NCI-H187 (cell line): Measurements from ENCODE around the gene PARP1.
"Not testable (repeated sequence)": the region's sequence is repeated elsewhere in the genome, so short reads cannot be mapped to it uniquely, and the experiment has no call there.

Experiments
- DNase-seq, 2 experiments: peaks; one replicate each; lab custom pipeline; 2025; lab: John Stamatoyannopoulos, UW

Gene PARP1

GRCh38 chr1:226407497-226408284, at the start of gene PARP1:
Gene PARP1, minus strand, starts transcription at chr1:226408093. Its CDS starts 164 bp downstream, at chr1:226407929.
- DNase-seq, result peak; percentile 29 to 58

GRCh38 chr1:226457307-226457712, 49.4 kb upstream of the PARP1 start:
- no peak for DNase-seq

DNA sequence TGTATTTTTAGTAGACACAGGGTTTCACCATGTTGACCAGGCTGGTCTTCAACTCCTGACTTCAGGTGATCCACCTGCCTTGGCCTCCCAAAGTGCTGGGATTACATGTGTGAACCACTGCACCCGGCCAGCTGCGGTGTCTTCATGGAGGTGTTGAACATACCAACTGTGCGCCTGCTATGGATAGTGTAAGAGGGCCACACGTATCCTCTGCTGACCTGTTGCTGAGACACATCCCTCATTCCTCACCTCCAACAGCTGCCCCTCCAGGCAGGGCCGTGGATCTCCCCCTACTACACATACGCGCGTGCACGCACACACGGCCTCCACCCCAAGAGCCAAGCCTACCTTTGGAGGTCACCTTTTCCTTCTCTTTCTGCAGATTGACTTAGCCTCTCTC, 48.0 kb upstream of the PARP1 start:
- no peak for DNase-seq

- no peak for DNase-seq
Observed at GRCh38 chr1:226454349-226454748, 46.5 kb upstream of the PARP1 start.

GRCh38 chr1:226453015-226453704, 45.3 kb upstream of the PARP1 start:
- DNase-seq, result no peak

GRCh38 chr1:226450688-226451087, 42.8 kb upstream of the PARP1 start:
- no peak for DNase-seq

GRCh38 chr1:226449823-226450222, 41.9 kb upstream of the PARP1 start:
- no peak for DNase-seq

GRCh38 chr1:226447932-226448665, 40.2 kb upstream of the PARP1 start:
- DNase-seq, result no peak

GRCh38 chr1:226446094-226446493, 38.2 kb upstream of the PARP1 start:
- no peak for DNase-seq

DNA sequence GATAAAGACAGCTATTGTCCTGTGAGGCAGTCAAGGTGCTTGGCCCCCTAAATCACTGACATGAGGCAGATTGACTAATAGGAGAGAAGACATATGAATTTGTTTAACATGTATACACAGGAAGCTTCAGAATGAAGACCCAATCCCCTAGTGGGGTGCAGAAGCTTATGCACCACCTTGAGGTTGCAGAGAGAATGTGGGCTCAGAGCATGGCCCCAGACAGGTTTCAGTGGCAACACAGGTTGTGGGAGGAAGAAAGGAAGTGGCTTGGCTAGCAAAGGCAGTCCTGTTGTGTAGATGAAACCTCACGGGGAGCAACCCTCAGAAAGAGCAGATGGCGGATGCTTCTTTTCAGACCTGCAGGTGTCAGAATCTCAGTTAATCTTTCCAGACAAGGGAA, 37.0 kb upstream of the PARP1 start:
- no peak for DNase-seq

DNA sequence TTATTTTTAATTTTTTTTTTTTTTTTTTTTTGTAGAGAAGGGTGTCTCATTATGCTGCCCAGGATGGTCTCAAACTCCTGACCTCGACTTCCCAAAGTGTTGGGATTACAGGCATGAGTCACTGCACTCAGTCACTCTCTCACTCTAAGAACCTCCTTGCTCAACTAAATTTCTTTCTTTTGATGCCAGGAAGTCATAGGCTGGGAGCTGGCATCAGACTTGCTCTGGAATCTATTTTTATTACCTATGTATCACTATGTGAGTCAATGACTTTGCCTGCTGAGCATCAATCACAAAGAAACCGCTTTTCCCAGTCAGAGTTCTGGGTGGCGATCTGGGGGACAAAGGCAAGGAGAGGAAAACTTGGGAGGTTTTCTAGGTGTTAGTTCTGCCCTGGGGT, 35.5 kb upstream of the PARP1 start:
- no peak for DNase-seq

DNA sequence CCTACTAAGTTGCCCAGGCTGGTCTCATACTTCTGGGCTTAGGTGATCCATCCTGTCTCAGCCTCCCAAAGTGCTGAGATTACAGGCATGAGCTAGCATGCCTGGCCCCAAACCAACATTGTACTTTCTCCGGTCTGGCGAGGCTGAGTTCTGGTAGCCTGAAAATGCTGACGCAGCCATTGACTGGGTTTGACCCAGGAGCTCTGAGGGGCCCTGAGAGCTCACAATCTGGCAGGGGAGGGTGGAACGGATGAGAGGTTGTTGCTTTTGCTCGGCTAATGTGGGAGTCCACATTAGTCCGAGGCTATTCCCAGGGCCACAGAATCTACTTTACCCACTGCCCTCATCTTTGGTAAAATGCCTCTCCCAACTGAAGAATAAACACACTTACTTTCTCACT, 35.1 kb upstream of the PARP1 start:
- no peak for DNase-seq

DNA sequence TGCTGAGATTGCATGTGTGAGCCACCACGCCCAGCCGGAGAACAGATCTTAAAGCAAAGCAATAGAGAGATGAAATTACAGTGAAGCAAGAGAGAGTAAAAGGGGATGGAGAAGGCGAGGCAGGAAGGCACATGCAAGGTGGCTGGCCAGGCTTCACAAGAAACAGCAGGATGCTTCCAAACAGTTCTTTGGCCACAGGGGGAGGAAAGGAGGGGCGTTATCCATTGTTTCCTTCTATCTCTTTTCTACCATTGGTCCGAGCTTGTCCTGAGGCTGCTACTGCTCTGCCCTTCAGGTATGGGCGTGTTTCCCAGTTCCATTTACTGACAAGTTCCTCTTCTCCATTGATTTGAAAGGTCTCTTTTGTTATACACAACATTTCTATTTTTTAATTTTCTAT, 33.7 kb upstream of the PARP1 start:
- no peak for DNase-seq

DNA sequence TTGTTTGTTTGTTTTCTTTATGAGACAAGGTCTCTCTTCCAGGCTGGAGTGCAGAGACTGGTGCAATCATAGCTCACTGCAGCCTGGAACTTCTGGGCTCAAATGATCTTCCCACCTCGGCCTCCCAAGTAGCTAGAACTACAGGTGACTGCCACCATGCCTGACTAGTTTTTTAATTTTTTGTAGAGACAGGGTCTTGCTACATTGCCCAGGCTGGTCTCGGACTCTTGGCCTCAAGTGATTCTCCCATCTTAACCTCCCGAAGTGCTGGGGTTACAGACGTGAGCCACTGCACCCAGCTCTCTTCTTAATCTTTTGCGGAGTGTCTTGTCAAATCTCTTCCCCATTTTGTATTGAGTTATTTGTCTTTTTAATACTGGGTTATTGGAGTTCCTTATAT, 32.6 kb upstream of the PARP1 start:
- no peak for DNase-seq

DNA sequence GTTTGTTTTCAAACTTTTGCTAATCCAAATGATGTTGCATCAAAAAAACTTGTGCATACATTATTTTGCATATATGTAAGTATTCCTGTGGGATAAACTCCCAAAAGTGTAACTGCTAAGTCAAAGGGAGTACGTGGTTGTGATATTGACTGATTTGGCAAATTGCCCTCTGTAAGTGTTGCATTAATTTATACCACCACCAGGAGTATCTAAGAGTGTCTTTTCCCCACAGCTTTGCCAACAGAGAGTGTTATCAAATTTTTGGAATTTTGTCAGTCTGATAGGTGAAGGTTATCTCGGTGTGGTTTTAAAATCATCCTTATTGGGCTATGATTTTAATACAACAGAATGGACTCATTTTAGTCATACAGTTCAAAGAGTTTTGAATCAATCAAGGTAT, 30.1 kb upstream of the PARP1 start:
- no peak for DNase-seq

DNA sequence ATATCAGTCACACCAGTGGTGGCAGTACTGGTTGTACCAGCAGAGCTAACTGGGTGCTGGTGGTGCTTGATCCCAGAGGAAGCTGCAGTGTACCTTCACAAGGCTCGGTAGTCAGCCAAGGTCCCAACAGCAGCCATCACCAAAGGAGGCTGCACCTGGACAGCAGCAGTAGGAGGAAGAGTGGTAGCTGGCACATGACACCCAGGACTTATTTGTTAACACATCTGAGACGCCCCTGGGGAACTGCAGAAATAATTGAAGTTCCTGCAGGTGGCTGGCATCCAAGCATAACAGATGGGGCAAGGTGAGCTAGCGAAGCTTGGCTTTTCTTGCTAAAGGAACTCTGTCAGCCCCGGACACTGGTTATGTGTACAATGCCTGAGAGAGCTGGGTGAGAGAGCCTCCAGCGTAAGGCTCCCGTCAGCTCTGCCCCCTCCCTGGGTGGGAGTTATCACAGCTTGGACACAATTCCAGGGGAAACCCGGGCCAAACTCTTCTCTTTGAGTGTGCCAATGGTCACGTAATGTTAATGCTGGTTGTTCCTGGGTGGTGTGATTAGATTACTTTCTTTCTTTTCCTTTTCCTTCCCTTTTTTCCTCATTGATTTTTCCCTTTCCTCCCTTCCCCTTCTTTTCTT, 29.1 kb upstream of the PARP1 start:
- peak; percentile 51 to 72 for DNase-seq

DNA sequence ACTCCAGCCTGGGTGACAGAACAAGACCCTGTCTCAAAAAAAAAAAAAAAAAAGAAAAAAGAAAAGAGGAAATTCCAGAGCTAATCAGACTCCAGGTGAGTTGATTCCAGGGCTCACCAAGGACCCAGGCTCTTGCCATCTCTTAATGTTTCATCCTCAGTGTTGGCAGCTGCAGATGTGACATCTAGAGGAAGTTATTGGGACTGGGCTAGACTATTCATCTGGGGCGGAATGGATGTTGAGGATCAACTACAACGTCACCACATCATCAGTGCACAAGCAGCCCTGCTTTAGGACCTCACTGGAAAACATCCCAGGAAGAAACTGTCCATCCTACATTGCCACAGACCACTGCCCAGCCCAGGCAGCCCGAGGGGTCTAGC, 28.6 kb upstream of the PARP1 start:
- no peak for DNase-seq

DNA sequence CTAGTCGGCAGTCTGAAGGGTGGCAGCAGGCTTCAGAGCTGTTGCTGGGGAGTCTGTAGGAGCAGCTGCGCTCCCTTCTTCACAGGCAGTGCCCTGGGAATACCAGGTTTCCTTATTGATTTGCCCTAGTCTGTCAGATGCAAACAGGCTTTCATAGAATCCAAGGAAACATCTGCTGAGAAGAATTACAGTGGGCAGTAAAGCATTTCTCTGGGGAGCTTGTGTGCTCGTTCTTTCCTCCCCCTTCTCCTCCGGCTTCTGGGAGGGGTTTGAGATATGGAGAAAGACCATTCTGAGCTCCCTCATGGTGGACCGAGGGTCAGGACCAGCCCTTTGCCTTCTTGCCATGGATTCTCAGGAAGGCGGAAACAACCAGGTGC, 25.4 kb upstream of the PARP1 start:
- DNase-seq, result no peak

DNA sequence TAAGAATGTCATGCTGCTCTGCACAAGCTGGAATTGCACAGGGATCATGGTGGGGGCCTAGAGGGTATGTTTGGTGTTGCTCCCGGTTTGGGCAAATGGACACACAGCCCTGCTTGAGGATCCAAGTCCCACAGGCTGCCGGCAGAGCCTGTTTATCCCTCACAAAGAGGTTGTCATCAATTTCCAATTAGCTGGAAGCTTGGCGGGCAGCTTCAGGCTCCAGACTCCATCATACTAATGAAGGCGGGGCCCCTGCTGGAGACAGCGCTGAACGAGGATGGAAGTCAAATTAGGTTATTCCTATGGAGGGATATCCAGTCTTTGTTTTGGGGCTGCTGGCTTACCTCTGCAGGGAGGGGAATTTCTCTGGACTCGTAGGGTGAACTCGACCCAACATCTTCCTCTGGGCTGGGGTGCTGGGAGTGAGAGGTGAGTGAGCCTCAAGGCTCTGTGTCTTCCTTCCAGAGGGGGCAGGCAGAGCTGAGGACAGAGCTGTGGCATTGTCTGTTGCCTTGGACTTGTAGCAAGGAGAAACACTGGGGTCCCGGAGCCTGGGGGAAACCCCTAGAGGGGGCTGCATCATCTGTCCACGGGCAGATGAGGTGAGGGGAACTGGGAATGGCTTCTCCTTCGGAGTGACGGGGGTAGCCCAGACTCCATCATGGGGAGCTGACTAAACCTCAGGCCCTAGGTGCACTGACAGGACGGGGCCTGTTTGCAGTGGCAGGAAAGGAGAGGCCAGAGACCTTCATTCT, 24.9 kb upstream of the PARP1 start:
- no peak for DNase-seq

DNA sequence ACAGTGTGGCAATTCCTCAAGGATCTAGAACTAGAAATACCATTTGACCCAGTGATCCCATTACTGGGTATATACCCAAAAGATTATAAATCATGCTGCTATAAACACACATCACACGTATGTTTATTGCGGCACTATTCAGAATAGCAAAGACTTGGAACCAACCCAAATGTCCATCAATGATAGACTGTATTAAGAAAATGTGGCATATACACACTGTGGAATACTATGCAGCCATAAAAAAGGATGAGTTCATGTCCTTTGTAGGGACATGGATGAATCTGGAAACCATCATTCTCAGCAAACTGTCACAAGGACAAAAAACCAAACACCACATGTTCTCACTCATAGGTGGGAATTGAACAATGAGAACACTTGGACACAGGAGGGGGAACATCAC, 24.0 kb upstream of the PARP1 start:
- DNase-seq, result not testable (repeated sequence)

- no peak for DNase-seq
Observed at GRCh38 chr1:226429858-226430715, 22.2 kb upstream of the PARP1 start.
